A673 (cell line): ENCODE results near the gene MRPL44. TPM values are rescaled to one million over a fixed set of nuclear protein-coding genes. Genes with fewer than 3 reads are reported as not detected.
"Not testable (repeated sequence)": the region's sequence is repeated elsewhere in the genome, so short reads cannot be mapped to it uniquely, and the experiment has no call there.

Experiments
- BruUV-seq: library from RNA; stranded (reverse); fragments of 400-500 nt; replicated peaks from 2 replicates; lab custom pipeline; 2021; lab: Mats Ljungman, UMichigan
- CTCF ChIA-PET: fragments of 300-600 bp; sonication (Branson Sonifier 250); formaldehyde crosslinking; loops from one replicate; lab custom pipeline; 2022; ENCODE audit warnings: antibody characterized with exemption; lab: Charles Lee
- POLR2A ChIA-PET: fragments of 300-600 bp; sonication (Branson Sonifier 250); formaldehyde crosslinking; loops from one replicate; lab custom pipeline; 2022; ENCODE audit warnings: antibody characterized with exemption; ENCODE audit not compliant: low non-redundant PET; lab: Charles Lee
- DNase-seq: peaks from one replicate; pipeline ENCODE4 v3.0.0-alpha.2; 2015; ENCODE audit warnings: low spot score
- H3K27ac ChIP-seq: fragments of 200-600 bp; sonication (generic); 2 replicates; pipeline ENCODE4 v1.5.1; 2016; ENCODE audit warnings: mixed run types, low read depth, mild to moderate bottlenecking, mixed read lengths, antibody characterized with exemption, low read length; ENCODE audit not compliant: poor library complexity, severe bottlenecking
- H3K27me3 ChIP-seq: fragments of 200-600 bp; sonication (generic); replicated peaks from 2 replicates; pipeline ENCODE4 v1.6.1; 2017; ENCODE audit warnings: mixed run types, low read depth, mild to moderate bottlenecking, mixed read lengths, antibody characterized with exemption, low read length; ENCODE audit not compliant: insufficient read depth, poor library complexity
- H3K36me3 ChIP-seq: fragments of 200-600 bp; sonication (generic); 2 replicates; pipeline ENCODE4 v1.6.1; 2016; ENCODE audit warnings: mixed run types, mild to moderate bottlenecking, mixed read lengths, antibody characterized with exemption, low read length; ENCODE audit not compliant: insufficient read depth, poor library complexity, severe bottlenecking
- H3K4me1 ChIP-seq: fragments of 200-600 bp; sonication (generic); 2 replicates; pipeline ENCODE4 v1.6.1; 2017; ENCODE audit warnings: mixed run types, mild to moderate bottlenecking, mixed read lengths, antibody characterized with exemption, low read length; ENCODE audit not compliant: insufficient read depth, poor library complexity, severe bottlenecking
- H3K4me3 ChIP-seq: fragments of 200-600 bp; sonication (generic); 2 replicates; pipeline ENCODE4 v1.5.1; 2016; ENCODE audit warnings: low read depth, mixed run types, mild to moderate bottlenecking, mixed read lengths, low read length; ENCODE audit not compliant: poor library complexity, severe bottlenecking
- H3K9me3 ChIP-seq: fragments of 200-600 bp; sonication (generic); 2 replicates; pipeline ENCODE4 v1.6.1; 2016; ENCODE audit warnings: mixed run types, low read depth, mild to moderate bottlenecking, mixed read lengths, antibody characterized with exemption, low read length; ENCODE audit not compliant: poor library complexity, severe bottlenecking
- EZH2 ChIP-seq: fragments of 200-600 bp; sonication (generic); IDR thresholded peaks from 2 replicates; pipeline ENCODE4 v1.6.1; 2017; ENCODE audit warnings: borderline replicate concordance, low read depth, mild to moderate bottlenecking, mixed read lengths, antibody characterized with exemption, low read length; ENCODE audit not compliant: poor library complexity, severe bottlenecking
- intact Hi-C: fragments of 100-400 bp; cut with micrococcal nuclease; formaldehyde crosslinking; loops from one replicate; pipeline ENCODE4 v1.10.0; 2022; ENCODE audit not compliant: unreplicated experiment
- total RNA-seq: library from RNA; stranded (reverse); gene quantifications from 2 replicates; pipeline ENCODE4 v1.2.3, GENCODE V29; 2021
- TF ChIP-seq, protein P1 (sequence below): fragments of 300-800, 200-600 bp; sonication (generic); conservative IDR thresholded peaks from 2 replicates; pipeline ENCODE4 v1.5.1; 2017; ENCODE audit warnings: low read depth, mild to moderate bottlenecking, antibody characterized with exemption, low read length, moderate library complexity, mixed read lengths

MRPL44 gene
- total RNA-seq, 1 experiment from 2014 or later = 38.3 TPM

DNA sequence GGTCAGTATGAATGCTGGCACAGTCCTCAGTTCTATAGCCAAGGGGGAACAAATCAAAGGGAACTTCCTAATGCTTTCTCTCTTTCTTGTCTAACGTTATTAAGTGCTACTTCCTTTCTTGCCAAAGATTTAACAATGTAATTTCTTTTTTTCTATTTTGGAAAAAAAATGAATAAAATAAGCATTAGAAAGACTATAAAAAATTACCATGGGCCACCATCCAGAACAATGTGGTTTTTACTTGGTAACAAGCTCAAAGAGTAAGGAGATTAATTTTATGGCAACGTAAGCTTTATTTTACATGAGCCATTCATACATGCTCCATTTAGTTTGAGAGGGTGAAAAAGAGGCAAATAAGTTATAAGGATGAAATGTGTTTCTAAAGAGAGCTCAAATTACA is 41.7 kb downstream of the MRPL44 start:
- ChIA-PET CTCF (interaction anchor here (1.0 kb wide), 1 partner anchor 29 kb away, joined by 3 read pairs; no protein-coding TSS in a partner anchor), POLR2A (interaction anchor here (0.5 to 0.6 kb wide), 2 partner anchors 308 to 1673 kb away, joined by 3 read pairs; no protein-coding TSS in a partner anchor)
- H3K4me3 ChIP-seq = no peak overlapping the region
- DNase-seq = peak; percentile 74
- no TSS peak for BruUV-seq
- no peaks in the 10 kb centered on the region for H3K9me3 ChIP-seq
- peaks cover 44% of the 10 kb centered on the region for H3K4me1 ChIP-seq
- H3K36me3 ChIP-seq = peaks cover 58% of the 10 kb centered on the region
- H3K27ac ChIP-seq = no peak overlapping the region
- no peaks in the 10 kb centered on the region for H3K27me3 ChIP-seq
- TF ChIP-seq, protein P1, sequence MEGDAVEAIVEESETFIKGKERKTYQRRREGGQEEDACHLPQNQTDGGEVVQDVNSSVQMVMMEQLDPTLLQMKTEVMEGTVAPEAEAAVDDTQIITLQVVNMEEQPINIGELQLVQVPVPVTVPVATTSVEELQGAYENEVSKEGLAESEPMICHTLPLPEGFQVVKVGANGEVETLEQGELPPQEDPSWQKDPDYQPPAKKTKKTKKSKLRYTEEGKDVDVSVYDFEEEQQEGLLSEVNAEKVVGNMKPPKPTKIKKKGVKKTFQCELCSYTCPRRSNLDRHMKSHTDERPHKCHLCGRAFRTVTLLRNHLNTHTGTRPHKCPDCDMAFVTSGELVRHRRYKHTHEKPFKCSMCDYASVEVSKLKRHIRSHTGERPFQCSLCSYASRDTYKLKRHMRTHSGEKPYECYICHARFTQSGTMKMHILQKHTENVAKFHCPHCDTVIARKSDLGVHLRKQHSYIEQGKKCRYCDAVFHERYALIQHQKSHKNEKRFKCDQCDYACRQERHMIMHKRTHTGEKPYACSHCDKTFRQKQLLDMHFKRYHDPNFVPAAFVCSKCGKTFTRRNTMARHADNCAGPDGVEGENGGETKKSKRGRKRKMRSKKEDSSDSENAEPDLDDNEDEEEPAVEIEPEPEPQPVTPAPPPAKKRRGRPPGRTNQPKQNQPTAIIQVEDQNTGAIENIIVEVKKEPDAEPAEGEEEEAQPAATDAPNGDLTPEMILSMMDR = no peak
- no peak for TF ChIP-seq EZH2
- intact Hi-C loops = no loop called here

DNA sequence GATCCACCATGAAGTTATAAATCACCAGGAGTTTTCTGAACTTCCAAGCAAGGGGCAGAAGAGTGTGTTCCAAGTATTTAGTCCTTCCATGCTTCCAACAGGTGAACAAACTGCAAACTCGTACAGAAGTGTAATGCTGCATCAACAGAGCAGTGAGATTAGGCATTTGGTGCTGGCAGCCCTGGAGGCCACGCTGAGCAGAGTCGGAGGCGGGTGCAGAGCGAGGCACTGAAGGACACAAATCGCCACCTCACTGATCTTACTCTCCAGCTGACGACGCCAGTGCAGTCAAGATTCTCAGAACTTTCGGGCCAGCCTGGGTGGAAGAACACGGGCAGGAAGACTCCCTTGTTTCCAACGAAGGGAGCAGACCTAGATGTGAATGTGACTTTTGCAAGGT is 42.6 kb downstream of the MRPL44 start:
- no peak overlapping the region for H3K4me3 ChIP-seq
- intact Hi-C loops = no loop called here
- no TSS peak for BruUV-seq
- ChIA-PET POLR2A (no interaction called here), CTCF (no interaction called here)
- peaks cover 58% of the 10 kb centered on the region for H3K36me3 ChIP-seq
- no peak for TF ChIP-seq EZH2
- TF ChIP-seq, protein P1 = no peak
- H3K4me1 ChIP-seq = peaks cover 45% of the 10 kb centered on the region
- H3K27ac ChIP-seq = no peak overlapping the region
- H3K9me3 ChIP-seq = no peaks in the 10 kb centered on the region
- no peak for DNase-seq
- no peaks in the 10 kb centered on the region for H3K27me3 ChIP-seq

DNA sequence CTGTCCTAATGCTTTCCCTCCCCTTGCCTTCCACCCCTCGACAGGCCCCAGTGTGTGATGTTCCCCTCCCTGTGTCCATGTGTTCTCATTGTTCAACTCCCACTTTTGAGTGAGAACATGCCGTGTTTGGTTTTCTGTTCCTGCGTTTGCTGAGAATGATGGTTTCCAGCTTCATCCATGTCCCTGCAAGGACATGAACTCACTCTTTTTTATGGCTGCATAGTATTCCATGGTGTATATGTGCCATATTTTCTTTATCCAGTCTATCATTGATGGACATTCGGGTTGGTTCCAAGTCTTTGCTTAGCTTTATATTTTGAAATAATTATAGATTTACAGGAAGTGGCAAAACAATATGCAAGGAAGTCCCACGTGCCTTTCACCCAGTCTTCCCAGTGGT is 43.4 kb downstream of the MRPL44 start:
- DNase-seq, POLR2A ChIA-PET, H3K27ac ChIP-seq, H3K4me3 ChIP-seq, H3K9me3 ChIP-seq, H3K27me3 ChIP-seq, BruUV-seq, CTCF ChIA-PET, intact Hi-C loops: not testable (repeated sequence)
- Histone ChIP-seq H3K4me1 (peaks cover 48% of the 10 kb centered on the region), H3K36me3 (peaks cover 51% of the 10 kb centered on the region)

DNA sequence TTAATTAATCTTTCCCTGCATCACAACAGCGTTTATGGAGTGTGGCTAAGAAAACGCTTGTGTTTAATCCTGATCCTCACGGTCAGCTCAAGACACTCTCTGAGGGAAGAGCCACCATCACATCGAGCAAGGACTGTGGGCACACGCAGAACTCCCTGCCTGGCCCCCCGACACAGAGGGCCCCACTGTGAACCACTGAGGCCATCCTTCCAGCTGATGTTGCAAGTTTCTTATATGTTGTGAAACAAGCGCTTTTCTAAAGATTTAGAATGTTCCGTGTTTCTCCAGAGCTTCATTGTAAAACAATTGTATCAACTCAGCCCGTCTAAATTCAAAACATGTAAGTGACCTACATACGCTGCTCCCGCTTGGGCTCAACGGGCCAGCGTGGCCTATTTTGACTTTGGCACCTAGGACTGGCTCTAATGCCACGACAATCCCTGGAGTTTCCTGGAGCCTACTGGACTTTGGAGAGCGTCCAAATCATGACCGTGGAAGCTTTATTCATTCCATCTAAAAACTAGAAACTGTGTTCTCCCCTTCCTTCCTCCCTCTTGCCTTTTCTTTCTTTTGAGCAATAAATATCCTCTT is 46.9 kb downstream of the MRPL44 start:
- POLR2A ChIA-PET = interaction anchor here (0.6 to 0.7 kb wide), 3 partner anchors 282 to 597 kb away, joined by 3 to 5 read pairs (median 3); no protein-coding TSS in a partner anchor
- TF ChIP-seq, protein P1 = no peak
- TF ChIP-seq EZH2 = no peak

More for the DNA sequence above, 46.9 kb downstream of the MRPL44 start:
- Histone ChIP-seq H3K27me3 (no peaks in the 10 kb centered on the region), H3K9me3 (no peaks in the 10 kb centered on the region), H3K27ac (peak overlapping the region; percentile 40), H3K4me3 (no peak overlapping the region), H3K36me3 (peaks cover 24% of the 10 kb centered on the region), H3K4me1 (peaks cover 44% of the 10 kb centered on the region)
- intact Hi-C loops = no loop called here
- DNase-seq = no peak
- BruUV-seq = no TSS peak
- CTCF ChIA-PET = no interaction called here
